Measurements from ENCODE around the gene ATP6V0B.

ATP6V0B gene

GRCh38 chr1:43987159-43987902 is 12.6 kb downstream of the ATP6V0B start:
- no peak for DNase-seq

GRCh38 chr1:43990271-43991199 is 15.8 kb downstream of the ATP6V0B start:
- DNase-seq, result no peak

- DNase-seq, result no peak
These were observed 16.4 kb downstream of the ATP6V0B start for GRCh38 chr1:43991200-43991475.

- DNase-seq, result peak; percentile 45
These were observed 16.9 kb downstream of the ATP6V0B start, which contains the start of gene CCDC24 for GRCh38 chr1:43991476-43992231. Gene CCDC24 (plus strand): TSS chr1:43991599. CDS start chr1:43991879, 280 bp downstream.

- DNase-seq, result no peak
These were observed 17.7 kb downstream of the ATP6V0B start for GRCh38 chr1:43992232-43992995.

- no peak for DNase-seq
These were observed 18.6 kb downstream of the ATP6V0B start for GRCh38 chr1:43993206-43993914.

- no peak for DNase-seq
These were observed 19.3 kb downstream of the ATP6V0B start for GRCh38 chr1:43994071-43994470.

GRCh38 chr1:43994794-43995790 is 20.3 kb downstream of the ATP6V0B start:
- DNase-seq, result no peak

- no peak for DNase-seq
These were observed 21.4 kb downstream of the ATP6V0B start for GRCh38 chr1:43995984-43996732.

- no peak for DNase-seq
These were observed 22.0 kb downstream of the ATP6V0B start for GRCh38 chr1:43996733-43997115.

GRCh38 chr1:43997295-43997999 is 22.7 kb downstream of the ATP6V0B start:
- DNase-seq, result no peak

GRCh38 chr1:43998000-43998378 is 23.2 kb downstream of the ATP6V0B start:
- no peak for DNase-seq

GRCh38 chr1:43999455-43999854 is 24.7 kb downstream of the ATP6V0B start:
- DNase-seq, result no peak

- DNase-seq, result no peak
These were observed 25.4 kb downstream of the ATP6V0B start for GRCh38 chr1:44000122-44000665.

GRCh38 chr1:44002165-44002564 is 27.4 kb downstream of the ATP6V0B start:
- no peak for DNase-seq

GRCh38 chr1:44002606-44003157 is 27.9 kb downstream of the ATP6V0B start:
- no peak for DNase-seq

- DNase-seq, result no peak
These were observed 33.5 kb downstream of the ATP6V0B start for GRCh38 chr1:44008259-44008658.

GRCh38 chr1:44010935-44011471 is 36.2 kb downstream of the ATP6V0B start:
- DNase-seq, result no peak
